OCI-LY1 (cell line): ENCODE data around the gene KAT2A.
A peak's percentile ranks its signal among the peaks of the same experiment; 100 is the strongest.

Experiments used
- H2AFZ ChIP-seq: fragments of 200-600 bp; sonication (generic), shearing (Covaris generic); 2 replicates; pipeline ENCODE4 v1.6.0; 2014; ENCODE audit warnings: antibody characterized with exemption, mild to moderate bottlenecking, low read length
- H3F3A ChIP-seq: fragments of 200-600 bp; sonication (generic), shearing (Covaris generic); 2 replicates; pipeline ENCODE4 v1.6.0; 2014; ENCODE audit warnings: mild to moderate bottlenecking, antibody characterized with exemption, low read length, moderate library complexity; ENCODE audit not compliant: insufficient read depth
- H3K27ac ChIP-seq: fragments of 200-600 bp; sonication (generic); 2 replicates; pipeline ENCODE4 v1.5.1; 2014; ENCODE audit warnings: low read length, mixed run types, mild to moderate bottlenecking, low read depth; ENCODE audit not compliant: poor library complexity, severe bottlenecking
- H3K27me3 ChIP-seq: fragments of 200-600 bp; sonication (generic); 2 replicates; pipeline ENCODE4 v1.6.0; 2014; ENCODE audit warnings: antibody characterized with exemption, mild to moderate bottlenecking, low read length, moderate library complexity; ENCODE audit not compliant: insufficient read depth
- H3K36me3 ChIP-seq: fragments of 200-600 bp; sonication (generic); 2 replicates; pipeline ENCODE4 v1.6.1; 2014; ENCODE audit warnings: mild to moderate bottlenecking, antibody characterized with exemption, low read length, moderate library complexity, mixed read lengths; ENCODE audit not compliant: insufficient read depth
- H3K4me1 ChIP-seq: fragments of 200-600 bp; sonication (generic); 2 replicates; pipeline ENCODE4 v1.5.1; 2014; ENCODE audit warnings: mild to moderate bottlenecking, low read length, moderate library complexity; ENCODE audit not compliant: insufficient read depth, severe bottlenecking
- H3K4me2 ChIP-seq: fragments of 200-600 bp; sonication (generic), shearing (Covaris generic); 2 replicates; pipeline ENCODE4 v1.6.1; 2014; ENCODE audit warnings: low read length
- H3K4me3 ChIP-seq: fragments of 200-600 bp; sonication (generic); 2 replicates; pipeline ENCODE4 v1.5.1; 2014; ENCODE audit warnings: low read length, low read depth, mild to moderate bottlenecking, mixed read lengths; ENCODE audit not compliant: poor library complexity, severe bottlenecking
- H3K79me2 ChIP-seq: fragments of 200-600 bp; shearing (Covaris generic); 2 replicates; pipeline ENCODE4 v1.6.1; 2016; ENCODE audit warnings: mixed run types, low read length, mixed read lengths; ENCODE audit not compliant: insufficient read depth
- H3K9ac ChIP-seq: fragments of 200-600 bp; sonication (generic), shearing (Covaris generic); 2 replicates; pipeline ENCODE4 v1.6.1; 2014; ENCODE audit warnings: mild to moderate bottlenecking, low read length, mixed read lengths
- H3K9me2 ChIP-seq: fragments of 200-600 bp; sonication (generic), shearing (Covaris generic); 2 replicates; pipeline ENCODE4 v1.6.1; 2014; ENCODE audit warnings: low read depth, mild to moderate bottlenecking, low read length, mixed read lengths
- H3K9me3 ChIP-seq: fragments of 200-600 bp; shearing (Covaris generic); 2 replicates; pipeline ENCODE4 v1.6.1; 2014; ENCODE audit warnings: low read length, mixed read lengths
- H4K20me1 ChIP-seq: fragments of 200-600 bp; sonication (generic), shearing (Covaris generic); 2 replicates; pipeline ENCODE4 v1.6.0; 2016; ENCODE audit warnings: mild to moderate bottlenecking, low read length; ENCODE audit not compliant: insufficient read depth
- EZH2 ChIP-seq: fragments of 200-600 bp; sonication (generic), shearing (Covaris generic); IDR thresholded peaks from 2 replicates; pipeline ENCODE4 v1.8.0; 2017; ENCODE audit warnings: borderline replicate concordance, mixed run types, mild to moderate bottlenecking, antibody characterized with exemption, low read length, moderate library complexity, mixed read lengths
- TF ChIP-seq, protein P1 (sequence below): fragments of 200-600 bp; sonication (generic), shearing (Covaris generic); IDR thresholded peaks from 2 replicates; pipeline ENCODE4 v1.5.1; 2017; ENCODE audit warnings: mild to moderate bottlenecking, antibody characterized with exemption, low read length, moderate library complexity, mixed read lengths

KAT2A gene

GRCh38 chr17:42120770-42121769 is at the start of gene KAT2A:
TSS of gene KAT2A (minus strand) at chr17:42121367. CDS start at chr17:42121304, 63 bp downstream.
- Histone ChIP-seq H3K36me3 (peaks cover 36% of the 10 kb centered on the region), H3K27ac (peak within 1 kb of the TSS; percentile 64), H3K79me2 (no peaks in the 10 kb centered on the region), H3K4me2 (peak within 1 kb of the TSS; percentile 99), H4K20me1 (no peaks in the 10 kb centered on the region), H3K9me3 (no peaks in the 10 kb centered on the region), H3K27me3 (no peaks in the 10 kb centered on the region), H3K9ac (peak within 1 kb of the TSS; percentile 93), H3F3A (no peaks in the 10 kb centered on the region), H3K4me3 (peak within 1 kb of the TSS; percentile 83), H2AFZ (no peak within 1 kb of the TSS), H3K9me2 (no peaks in the 10 kb centered on the region), H3K4me1 (peaks cover 37% of the 10 kb centered on the region)
- TF ChIP-seq EZH2: no peak
- TF ChIP-seq, protein P1, sequence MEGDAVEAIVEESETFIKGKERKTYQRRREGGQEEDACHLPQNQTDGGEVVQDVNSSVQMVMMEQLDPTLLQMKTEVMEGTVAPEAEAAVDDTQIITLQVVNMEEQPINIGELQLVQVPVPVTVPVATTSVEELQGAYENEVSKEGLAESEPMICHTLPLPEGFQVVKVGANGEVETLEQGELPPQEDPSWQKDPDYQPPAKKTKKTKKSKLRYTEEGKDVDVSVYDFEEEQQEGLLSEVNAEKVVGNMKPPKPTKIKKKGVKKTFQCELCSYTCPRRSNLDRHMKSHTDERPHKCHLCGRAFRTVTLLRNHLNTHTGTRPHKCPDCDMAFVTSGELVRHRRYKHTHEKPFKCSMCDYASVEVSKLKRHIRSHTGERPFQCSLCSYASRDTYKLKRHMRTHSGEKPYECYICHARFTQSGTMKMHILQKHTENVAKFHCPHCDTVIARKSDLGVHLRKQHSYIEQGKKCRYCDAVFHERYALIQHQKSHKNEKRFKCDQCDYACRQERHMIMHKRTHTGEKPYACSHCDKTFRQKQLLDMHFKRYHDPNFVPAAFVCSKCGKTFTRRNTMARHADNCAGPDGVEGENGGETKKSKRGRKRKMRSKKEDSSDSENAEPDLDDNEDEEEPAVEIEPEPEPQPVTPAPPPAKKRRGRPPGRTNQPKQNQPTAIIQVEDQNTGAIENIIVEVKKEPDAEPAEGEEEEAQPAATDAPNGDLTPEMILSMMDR: no peak

GRCh38 chr17:42169351-42169750 is 48.2 kb upstream of the KAT2A start:
- H2AFZ ChIP-seq: no peak overlapping the region
- no peaks in the 10 kb centered on the region for H3K79me2 ChIP-seq
- no peak overlapping the region for H3K27ac ChIP-seq
- H3K36me3 ChIP-seq: no peaks in the 10 kb centered on the region
- no peaks in the 10 kb centered on the region for H3K9me2 ChIP-seq
- TF ChIP-seq EZH2: no peak
- TF ChIP-seq, protein P1: no peak
- H3K4me1 ChIP-seq: no peaks in the 10 kb centered on the region
- H3K4me3 ChIP-seq: no peak overlapping the region
- H3F3A ChIP-seq: no peaks in the 10 kb centered on the region
- H3K9ac ChIP-seq: no peak overlapping the region
- no peaks in the 10 kb centered on the region for H4K20me1 ChIP-seq
- H3K27me3 ChIP-seq: no peaks in the 10 kb centered on the region; the same call in 1 of the 2 replicates
- H3K9me3 ChIP-seq: no peaks in the 10 kb centered on the region
- H3K4me2 ChIP-seq: no peak overlapping the region

- no peaks in the 10 kb centered on the region for H3K36me3 ChIP-seq
- H3K27ac ChIP-seq: no peak overlapping the region
- TF ChIP-seq, protein P1: no peak
- TF ChIP-seq EZH2: no peak
- no peaks in the 10 kb centered on the region for H4K20me1 ChIP-seq
- no peaks in the 10 kb centered on the region for H3F3A ChIP-seq
- no peaks in the 10 kb centered on the region for H3K4me1 ChIP-seq
- H3K9me3 ChIP-seq: no peaks in the 10 kb centered on the region
- no peaks in the 10 kb centered on the region; the same call in 1 of the 2 replicates for H3K27me3 ChIP-seq
- no peaks in the 10 kb centered on the region for H3K9me2 ChIP-seq
- no peak overlapping the region for H3K9ac ChIP-seq
- H2AFZ ChIP-seq: no peak overlapping the region
- H3K4me2 ChIP-seq: no peak overlapping the region
- no peak overlapping the region for H3K4me3 ChIP-seq
- no peaks in the 10 kb centered on the region for H3K79me2 ChIP-seq
These were observed 46.6 kb upstream of the KAT2A start for GRCh38 chr17:42167807-42168206.
